Thoracic aorta (tissue), 2 donors: ENCODE measurements around the gene HOMER3. TPM values are rescaled to one million over a fixed set of nuclear protein-coding genes. Genes with fewer than 3 reads are reported as not detected.
"Not testable (repeated sequence)": the region's sequence is repeated elsewhere in the genome, so short reads cannot be mapped to it uniquely, and the experiment has no call there.

Experiments used
- ATAC-seq: fragments of 150-250 bp; one replicate; pipeline ENCODE4 v1.8.0; 2017; ENCODE audit warnings: low read depth; ENCODE audit not compliant: insufficient number of reproducible peaks, low FRiP score
- DNase-seq: peaks from one replicate; pipeline ENCODE4 v3.0.0-alpha.2; 2020; ENCODE audit warnings: low spot score
- H3K27ac ChIP-seq, 2 donors: fragments of 200-600 bp; sonication (generic); 1 replicate in 1 of 2; 2 replicates in 1 of 2; pipeline ENCODE4 v1.5.1; 2016; ENCODE audit warnings: mild to moderate bottlenecking in 2 of 2, moderate library complexity in 2 of 2
- H3K27me3 ChIP-seq: fragments of 200-600 bp; sonication (generic); replicated peaks from 2 replicates; pipeline ENCODE4 v1.6.0; 2016; ENCODE audit warnings: mild to moderate bottlenecking; ENCODE audit not compliant: insufficient read depth
- H3K36me3 ChIP-seq: fragments of 200-600 bp; sonication (generic); one replicate; pipeline ENCODE4 v1.5.1; 2016
- H3K4me1 ChIP-seq, 2 donors: fragments of 200-600 bp; sonication (generic); 1 replicate in 1 of 2; 2 replicates in 1 of 2; pipeline versions ENCODE4 v1.5.1 to v1.6.0; 2016; ENCODE audit warnings: low read depth in 2 of 2, mild to moderate bottlenecking in 1 of 2; ENCODE audit not compliant: control insufficient read depth in 1 of 2
- H3K4me3 ChIP-seq: fragments of 200-600 bp; sonication (generic); 2 replicates; pipeline ENCODE4 v1.5.1; 2016; ENCODE audit warnings: mild to moderate bottlenecking
- H3K9me3 ChIP-seq: fragments of 200-600 bp; sonication (generic); 2 replicates; pipeline ENCODE4 v1.5.1; 2016
- CTCF ChIP-seq: fragments of 200-600 bp; sonication (generic); IDR thresholded peaks from one replicate; pipeline ENCODE4 v1.5.1; 2019; ENCODE audit warnings: antibody characterized with exemption
- total RNA-seq, 2 donors: library from RNA; depleted of rRNA; stranded (reverse); fragments of >200 nt; gene quantifications; one replicate each; pipeline versions ENCODE4 v1.1.0 to v1.2.3, GENCODE V29; 2016

HOMER3 gene
- total RNA-seq, 2 donors from 2014 or later, result 40.6 to 100 TPM

- H3K27ac ChIP-seq, result no peak overlapping the region
- no peak for DNase-seq
- H3K4me3 ChIP-seq, result no peak overlapping the region
- no peak for ATAC-seq
- H3K4me1 ChIP-seq, result no peaks in the 10 kb centered on the region
- no peaks in the 10 kb centered on the region for H3K27me3 ChIP-seq
- H3K9me3 ChIP-seq, result no peaks in the 10 kb centered on the region
- no peaks in the 10 kb centered on the region for H3K36me3 ChIP-seq
- no peak for TF ChIP-seq CTCF
Observed at GRCh38 chr19:18954094-18954493, 13.1 kb upstream of the HOMER3 start.

- not testable (repeated sequence) for H3K4me3 ChIP-seq, DNase-seq, H3K27ac ChIP-seq, H3K9me3 ChIP-seq, H3K27me3 ChIP-seq, ATAC-seq, H3K36me3 ChIP-seq, H3K4me1 ChIP-seq
Observed at GRCh38 chr19:18952364-18953003, 11.5 kb upstream of the HOMER3 start.

GRCh38 chr19:18951721-18952281 is 10.8 kb upstream of the HOMER3 start:
- ATAC-seq, result no peak
- no peak overlapping the region for H3K27ac ChIP-seq

GRCh38 chr19:18949858-18950257 is 8.8 kb upstream of the HOMER3 start:
- no peaks in the 10 kb centered on the region for H3K4me1 ChIP-seq
- H3K36me3 ChIP-seq, result no peaks in the 10 kb centered on the region
- DNase-seq (no peak), ATAC-seq (no peak)
- H3K27ac ChIP-seq, result no peak overlapping the region
- no peaks in the 10 kb centered on the region for H3K9me3 ChIP-seq
- no peaks in the 10 kb centered on the region for H3K27me3 ChIP-seq
- no peak overlapping the region for H3K4me3 ChIP-seq
- no peak for TF ChIP-seq CTCF

More at GRCh38 chr19:18951721-18952281, 10.8 kb upstream of the HOMER3 start:
- Histone ChIP-seq H3K4me3 (no peak overlapping the region), H3K36me3 (no peaks in the 10 kb centered on the region), H3K9me3 (no peaks in the 10 kb centered on the region), H3K4me1 (no peaks in the 10 kb centered on the region), H3K27me3 (no peaks in the 10 kb centered on the region)
- no peak for TF ChIP-seq CTCF
- no peak for DNase-seq

- DNase-seq (no peak), ATAC-seq (no peak)
- Histone ChIP-seq H3K4me3 (no peak overlapping the region), H3K36me3 (no peaks in the 10 kb centered on the region), H3K27me3 (no peaks in the 10 kb centered on the region), H3K9me3 (no peaks in the 10 kb centered on the region), H3K4me1 (no peaks in the 10 kb centered on the region), H3K27ac (no peak overlapping the region)
- TF ChIP-seq CTCF, result no peak
Observed at GRCh38 chr19:18948976-18949356, 7.9 kb upstream of the HOMER3 start.
